ENCODE measurements around the gene RASAL3.

DNA sequence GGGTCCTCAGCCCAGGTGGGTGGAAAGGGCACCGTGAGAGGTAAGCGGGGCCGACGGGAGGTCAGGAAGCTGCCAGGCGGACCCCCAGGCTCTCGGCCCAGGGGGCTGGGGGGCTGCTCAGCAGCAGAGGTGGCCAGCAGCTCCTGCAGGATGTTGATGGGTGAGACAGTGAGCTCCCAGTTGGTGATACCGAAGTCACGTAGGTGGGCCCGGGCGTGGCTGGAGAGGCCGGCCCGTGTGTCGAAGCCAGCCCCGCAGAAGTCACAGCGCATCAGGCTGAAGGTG is 27.6 kb downstream of the RASAL3 start:
- TF ChIP-seq ZNF274 (IDR thresholded peaks at IDR 0.05; ENCODE audit: low read depth, low read length), result no peak
- no peak for TF ChIP-seq SUZ12 (IDR thresholded peaks at IDR 0.05; ENCODE audit: extremely low read depth, insufficient read depth, insufficient read length)
- TF ChIP-seq YY1 (IDR thresholded peaks at IDR 0.05; ENCODE audit: insufficient read depth, insufficient read length), result no peak
